Peyer's patch (tissue), 4 donors: ENCODE measurements around the gene HMCN1.

ENCODE experiments used
- POLR2A ChIP-seq, 2 donors: fragments of 450-650 bp; IDR thresholded peaks; one replicate each; pipeline ENCODE4 v1.5.1; 2017; ENCODE audit warnings: antibody characterized with exemption in 2 of 2, mild to moderate bottlenecking in 2 of 2, moderate library complexity in 2 of 2
- TF ChIP-seq, protein P1 (sequence below), 6 experiments: fragments of 450-650 bp in 4 of 6; fragments of 200-600 bp in 2 of 6; sonication (generic) in 1 of 6; IDR thresholded peaks; one replicate each; pipeline ENCODE4 v1.5.1; 2017 to 2019; ENCODE audit warnings: antibody characterized with exemption in 6 of 6, mild to moderate bottlenecking in 3 of 6, moderate library complexity in 1 of 6

DNA sequence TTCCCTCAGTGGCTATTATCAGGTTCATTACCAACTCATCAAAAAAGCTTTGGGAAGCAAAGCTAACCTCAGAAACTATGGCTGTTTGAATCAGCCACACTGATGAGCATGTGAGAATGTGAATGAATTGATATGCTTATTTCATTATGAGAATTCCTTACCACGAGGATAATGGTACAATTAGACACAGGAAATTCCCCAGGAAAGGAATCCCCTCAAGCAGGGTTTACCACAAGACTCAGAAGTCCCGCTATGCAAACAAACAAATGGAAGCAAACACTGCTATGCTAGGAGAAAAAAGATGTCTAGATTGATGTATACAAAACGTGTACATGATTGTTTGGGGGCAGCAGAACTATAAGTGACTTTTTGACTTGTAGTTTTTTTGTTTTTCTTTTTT is 205.0 kb downstream of the HMCN1 start:
- TF ChIP-seq, protein P1, sequence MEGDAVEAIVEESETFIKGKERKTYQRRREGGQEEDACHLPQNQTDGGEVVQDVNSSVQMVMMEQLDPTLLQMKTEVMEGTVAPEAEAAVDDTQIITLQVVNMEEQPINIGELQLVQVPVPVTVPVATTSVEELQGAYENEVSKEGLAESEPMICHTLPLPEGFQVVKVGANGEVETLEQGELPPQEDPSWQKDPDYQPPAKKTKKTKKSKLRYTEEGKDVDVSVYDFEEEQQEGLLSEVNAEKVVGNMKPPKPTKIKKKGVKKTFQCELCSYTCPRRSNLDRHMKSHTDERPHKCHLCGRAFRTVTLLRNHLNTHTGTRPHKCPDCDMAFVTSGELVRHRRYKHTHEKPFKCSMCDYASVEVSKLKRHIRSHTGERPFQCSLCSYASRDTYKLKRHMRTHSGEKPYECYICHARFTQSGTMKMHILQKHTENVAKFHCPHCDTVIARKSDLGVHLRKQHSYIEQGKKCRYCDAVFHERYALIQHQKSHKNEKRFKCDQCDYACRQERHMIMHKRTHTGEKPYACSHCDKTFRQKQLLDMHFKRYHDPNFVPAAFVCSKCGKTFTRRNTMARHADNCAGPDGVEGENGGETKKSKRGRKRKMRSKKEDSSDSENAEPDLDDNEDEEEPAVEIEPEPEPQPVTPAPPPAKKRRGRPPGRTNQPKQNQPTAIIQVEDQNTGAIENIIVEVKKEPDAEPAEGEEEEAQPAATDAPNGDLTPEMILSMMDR (IDR thresholded peaks at IDR 0.05): no peak
- no peak for TF ChIP-seq POLR2A (IDR thresholded peaks at IDR 0.05)
